H9 (cell line): ENCODE data around the gene FOXL1. TPM values are rescaled to one million over a fixed set of nuclear protein-coding genes. Genes with fewer than 3 reads are reported as not detected.

Experiments
- DNase-seq: peaks from one replicate; pipeline ENCODE4 v3.0.0-alpha.2; 2017
- H2AFZ ChIP-seq: one replicate; pipeline ENCODE4 v1.6.1; 2013; ENCODE audit warnings: mild to moderate bottlenecking, low read length, control low read depth, moderate library complexity
- H2AK5ac ChIP-seq: 2 replicates; pipeline ENCODE4 v1.6.1; 2013; ENCODE audit warnings: low read length, control low read depth, mixed read lengths; ENCODE audit not compliant: insufficient read length
- H2BK120ac ChIP-seq: one replicate; pipeline ENCODE4 v1.6.1; 2013; ENCODE audit warnings: low read depth, mild to moderate bottlenecking, low read length, control low read depth, inconsistent platforms; ENCODE audit not compliant: poor library complexity, severe bottlenecking
- H2BK12ac ChIP-seq: 2 replicates; pipeline ENCODE4 v1.6.1; 2013; ENCODE audit warnings: low read length, control low read depth, mixed read lengths, low read depth; ENCODE audit not compliant: insufficient read length
- H2BK15ac ChIP-seq: 2 replicates; pipeline ENCODE4 v1.6.1; 2013; ENCODE audit warnings: low read depth, low read length, control low read depth
- H2BK20ac ChIP-seq: one replicate; pipeline ENCODE4 v1.6.1; 2013; ENCODE audit warnings: low read depth, mild to moderate bottlenecking, low read length, control low read depth, inconsistent platforms; ENCODE audit not compliant: poor library complexity, severe bottlenecking
- H2BK5ac ChIP-seq: 2 replicates; pipeline ENCODE4 v1.6.1; 2013; ENCODE audit warnings: low read length, control low read depth, mixed read lengths; ENCODE audit not compliant: insufficient read length
- H3K14ac ChIP-seq: 2 replicates; pipeline ENCODE4 v1.6.1; 2013; ENCODE audit warnings: low read length, control low read depth; ENCODE audit not compliant: insufficient read depth
- H3K18ac ChIP-seq: 2 replicates; pipeline ENCODE4 v1.6.1; 2013; ENCODE audit warnings: low read depth, mild to moderate bottlenecking, mixed read lengths, low read length, control low read depth; ENCODE audit not compliant: insufficient read length
- H3K23ac ChIP-seq: 2 replicates; pipeline ENCODE4 v1.6.1; 2013; ENCODE audit warnings: low read length, control low read depth, mixed read lengths, low read depth; ENCODE audit not compliant: insufficient read length
- H3K23me2 ChIP-seq: 2 replicates; pipeline ENCODE4 v1.6.1; 2013; ENCODE audit warnings: low read depth, mild to moderate bottlenecking, mixed read lengths, low read length, control low read depth; ENCODE audit not compliant: insufficient read length, poor library complexity, severe bottlenecking
- H3K27ac ChIP-seq: 2 replicates; pipeline ENCODE4 v1.5.1; 2013; ENCODE audit warnings: low read length, control low read depth, mixed read lengths, low read depth; ENCODE audit not compliant: insufficient read length
- H3K27me3 ChIP-seq: 2 replicates; pipeline ENCODE4 v1.6.1; 2013; ENCODE audit warnings: low read length, control low read depth, inconsistent platforms; ENCODE audit not compliant: insufficient read depth
- H3K4ac ChIP-seq: 2 replicates; pipeline ENCODE4 v1.6.1; 2013; ENCODE audit warnings: low read depth, mild to moderate bottlenecking, control low read depth, inconsistent platforms, low read length, moderate library complexity
- H3K4me1 ChIP-seq: 2 replicates; pipeline ENCODE4 v1.6.1; 2013; ENCODE audit warnings: low read length, control low read depth, inconsistent platforms; ENCODE audit not compliant: insufficient read depth
- H3K4me2 ChIP-seq: 2 replicates; pipeline ENCODE4 v1.6.1; 2013; ENCODE audit warnings: low read length, control low read depth, mixed read lengths; ENCODE audit not compliant: insufficient read length, insufficient read depth
- H3K56ac ChIP-seq: 2 replicates; pipeline ENCODE4 v1.6.1; 2013; ENCODE audit warnings: low read depth, mild to moderate bottlenecking, mixed read lengths, low read length, control low read depth; ENCODE audit not compliant: insufficient read length
- H3K79me1 ChIP-seq: 2 replicates; pipeline ENCODE4 v1.6.1; 2013; ENCODE audit warnings: low read depth, mild to moderate bottlenecking, moderate library complexity, low read length, control low read depth, inconsistent platforms; ENCODE audit not compliant: insufficient read depth, poor library complexity, severe bottlenecking
- H3K79me2 ChIP-seq: 2 replicates; pipeline ENCODE4 v1.6.1; 2013; ENCODE audit warnings: low read length, control low read depth, inconsistent platforms; ENCODE audit not compliant: insufficient read depth
- H3K9ac ChIP-seq: 2 replicates; pipeline ENCODE4 v1.6.1; 2013; ENCODE audit warnings: low read length, control low read depth, mixed read lengths; ENCODE audit not compliant: insufficient read length; ENCODE audit errors: extremely low read depth
- H3K9me3 ChIP-seq: one replicate; pipeline ENCODE4 v1.6.1; 2013; ENCODE audit warnings: low read depth, low read length, inconsistent platforms; ENCODE audit not compliant: control insufficient read depth
- H3T11ph ChIP-seq: one replicate; pipeline ENCODE4 v1.6.1; 2013; ENCODE audit warnings: mild to moderate bottlenecking, low read length, control low read depth, inconsistent platforms
- H4K20me1 ChIP-seq: one replicate; pipeline ENCODE4 v1.6.1; 2013; ENCODE audit not compliant: control insufficient read depth, insufficient read length, insufficient read depth
- H4K5ac ChIP-seq: 2 replicates; pipeline ENCODE4 v1.6.1; 2013; ENCODE audit warnings: low read depth, mild to moderate bottlenecking, mixed read lengths, low read length, control low read depth; ENCODE audit not compliant: insufficient read length
- H4K8ac ChIP-seq: replicated peaks from 2 replicates; pipeline ENCODE4 v1.6.1; 2013; ENCODE audit warnings: low read length, control low read depth, mixed read lengths, low read depth; ENCODE audit not compliant: insufficient read length
- H4K91ac ChIP-seq: 2 replicates; pipeline ENCODE4 v1.6.1; 2013; ENCODE audit warnings: low read depth, mild to moderate bottlenecking, moderate library complexity, mixed read lengths, low read length, control low read depth; ENCODE audit not compliant: insufficient read length
- H3K27ac Mint-ChIP-seq, 3 experiments: 2 replicates in 2 of 3; 3 replicates in 1 of 3; pipeline ENCODE4 v1.8.0; 2020 to 2021; ENCODE audit warnings: mixed read lengths in 3 of 3, mild to moderate bottlenecking in 1 of 3, moderate library complexity in 1 of 3
- H3K27me3 Mint-ChIP-seq: 2 replicates; pipeline ENCODE4 v1.8.0; 2021; ENCODE audit warnings: low read depth, mild to moderate bottlenecking, moderate library complexity, mixed read lengths
- H3K36me3 Mint-ChIP-seq, 3 experiments: 2 replicates in 2 of 3; 3 replicates in 1 of 3; pipeline ENCODE4 v1.8.0; 2020 to 2021; ENCODE audit warnings: low read depth in 3 of 3, mixed read lengths in 3 of 3; ENCODE audit not compliant: insufficient read depth in 1 of 3
- H3K4me1 Mint-ChIP-seq, 2 experiments: 2 replicates each; pipeline ENCODE4 v1.8.0; 2020; ENCODE audit warnings: mixed read lengths in 2 of 2
- H3K4me3 Mint-ChIP-seq, 2 experiments: 2 replicates in 1 of 2; 3 replicates in 1 of 2; pipeline ENCODE4 v1.8.0; 2020 to 2021; ENCODE audit warnings: mild to moderate bottlenecking in 2 of 2, mixed read lengths in 2 of 2, moderate library complexity in 1 of 2
- H3K9me3 Mint-ChIP-seq, 2 experiments: 2 replicates in 1 of 2; 3 replicates in 1 of 2; pipeline ENCODE4 v1.8.0; 2020; ENCODE audit warnings: mild to moderate bottlenecking in 2 of 2, mixed read lengths in 2 of 2, moderate library complexity in 1 of 2
- CTCF ChIP-seq: fragments of 200-600 bp; sonication (generic); conservative IDR thresholded peaks from 3 replicates; pipeline ENCODE4 v1.8.0; 2021; ENCODE audit warnings: antibody characterized with exemption, mild to moderate bottlenecking
- WGBS: extraction: QIAGEN DNeasy Blood & Tissue Kit; methylation state at CpG from one replicate; pipeline ENCODE4 v1.1.7; 2013; ENCODE audit warnings: missing lambda C conversion rate, low lambda C conversion rate, mixed read lengths; ENCODE audit not compliant: insufficient read length; ENCODE audit errors: extremely low coverage; 5-methylcytosine and 5-hydroxymethylcytosine counted together
- total RNA-seq: library from RNA; stranded (reverse); gene quantifications from 2 replicates; pipeline ENCODE4 v1.2.1, GENCODE V29; 2021

FOXL1 gene
- total RNA-seq, 1 experiment from 2014 or later, result 0.09 TPM

DNA sequence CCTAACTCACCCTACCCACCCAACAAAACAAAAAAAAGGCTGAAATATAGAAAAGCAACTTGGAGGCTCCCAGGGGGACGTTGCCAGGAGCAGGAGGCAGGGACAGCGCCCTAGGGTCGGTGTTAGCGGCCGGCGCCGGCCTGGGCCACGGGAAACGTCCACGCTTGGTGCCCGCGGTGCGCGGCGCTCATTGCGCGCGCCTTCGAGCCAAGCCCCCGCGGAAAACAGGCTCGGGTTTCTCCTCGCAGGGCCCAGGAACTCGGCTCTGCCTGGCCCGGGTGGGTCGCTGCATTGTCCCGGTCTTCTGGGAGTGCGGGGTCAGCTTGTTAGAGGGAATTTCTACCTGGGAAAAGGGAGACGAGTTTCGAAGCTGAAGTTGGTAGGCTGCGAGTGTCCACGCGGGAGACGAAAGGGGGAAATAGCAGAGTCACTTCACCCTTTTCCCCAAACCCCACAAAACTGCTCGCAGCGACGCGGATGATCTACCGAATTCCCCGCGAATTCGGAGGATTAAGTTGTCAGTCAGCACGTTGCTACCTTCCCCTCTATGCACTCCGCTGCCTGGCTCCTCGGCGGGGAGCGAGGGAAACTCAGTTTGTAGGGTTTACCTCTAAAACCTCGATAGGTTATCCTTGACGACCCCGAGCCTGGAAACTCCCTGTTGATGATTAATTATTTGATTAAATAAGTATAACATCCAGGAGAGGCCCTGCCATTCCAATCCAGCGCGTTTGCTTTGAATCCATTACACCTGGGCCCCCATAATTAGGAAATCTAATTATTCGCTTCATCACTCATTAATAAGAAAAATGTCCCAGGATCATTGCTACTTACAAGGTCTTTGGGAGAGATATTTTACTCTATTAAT, 12.5 kb upstream of the FOXL1 start:
- Histone ChIP-seq H3K79me1 (no peaks in the 10 kb centered on the region), H3K14ac (no peak overlapping the region; the same call in 1 of the 2 replicates), H3K23ac (no peak overlapping the region), H3K4me2 (peak overlapping the region; percentile 82), H2BK5ac (no peak overlapping the region), H3T11ph (no peak overlapping the region), H4K20me1 (no peaks in the 10 kb centered on the region), H3K79me2 (no peaks in the 10 kb centered on the region), H4K91ac (no peak overlapping the region), H2BK12ac (no peak overlapping the region), H3K9ac (no peak overlapping the region), H3K4ac (no peak overlapping the region), H2BK15ac (no peak overlapping the region), H4K8ac (no peak overlapping the region), H3K56ac (no peak overlapping the region), H3K27ac (no peak overlapping the region), H3K23me2 (peaks cover 14% of the 10 kb centered on the region), H3K27me3 (peaks cover 57% of the 10 kb centered on the region), H3K9me3 (no peaks in the 10 kb centered on the region), H2AFZ (no peak overlapping the region), H2BK20ac (no peak overlapping the region), H4K5ac (no peak overlapping the region), H2AK5ac (no peak overlapping the region), H3K4me1 (peaks cover 3% of the 10 kb centered on the region; the same call in 1 of the 2 replicates), H3K18ac (no peak overlapping the region), H2BK120ac (no peak overlapping the region)
- whole genome bisulfite sequencing, result no CpG with 5 or more reads among the region's 53 CpGs
- no peak for TF ChIP-seq CTCF
- peak overlapping the region; percentile 23 to 73; a peak in 4 of 5 replicates for H3K4me3 Mint-ChIP-seq
- peaks cover 2 to 3% of the 10 kb centered on the region in 2 experiments; a peak in 2 of 5 replicates for H3K9me3 Mint-ChIP-seq
- peaks cover 28 to 40% of the 10 kb centered on the region in 2 experiments for H3K4me1 Mint-ChIP-seq
- no peak overlapping the region for H3K27ac Mint-ChIP-seq
- DNase-seq, result peak; percentile 50
- no peaks in the 10 kb centered on the region for H3K36me3 Mint-ChIP-seq
- peaks cover 80% of the 10 kb centered on the region for H3K27me3 Mint-ChIP-seq
